MM.1S (cell line): ENCODE data around the gene MGAT5.

Experiments used
- EZH2 ChIP-seq: fragments of 300-600 bp; sonication (generic); optimal IDR thresholded peaks from 2 replicates; pipeline ENCODE3; 2017; ENCODE audit warnings: low read depth, mild to moderate bottlenecking, antibody characterized with exemption, low read length, mixed read lengths
- EZH2phosphoT487 ChIP-seq: fragments of 300-600 bp; sonication (generic); IDR thresholded peaks from 2 replicates; pipeline ENCODE4 v1.6.1; 2018; ENCODE audit warnings: antibody characterized with exemption, low read length
- TF ChIP-seq, protein P1 (sequence below): fragments of 300-600 bp; sonication (generic); IDR thresholded peaks from 2 replicates; pipeline ENCODE4 v1.5.1; 2016; ENCODE audit warnings: antibody characterized with exemption, low read length, mixed read lengths

DNA sequence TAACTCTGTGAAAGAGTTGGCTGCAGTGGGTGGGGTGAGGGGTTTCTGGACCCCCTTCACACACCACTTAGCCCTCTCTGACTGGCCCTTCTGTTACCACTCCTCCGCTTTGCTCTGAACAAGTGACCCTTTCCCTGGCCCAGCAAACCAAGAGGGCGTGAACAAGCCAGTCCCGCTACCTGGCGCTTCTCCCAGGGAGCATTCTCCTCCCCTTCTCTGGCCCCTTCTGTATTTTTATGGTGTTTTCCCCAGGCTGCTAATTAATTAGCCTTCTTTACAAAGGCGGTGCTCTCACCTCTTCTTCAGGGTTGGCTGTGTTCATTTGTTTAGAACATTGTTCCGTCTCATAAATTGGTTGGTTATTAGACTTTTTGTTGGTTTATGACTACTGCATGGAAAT, 180.1 kb downstream of the MGAT5 start:
- TF ChIP-seq, protein P1, sequence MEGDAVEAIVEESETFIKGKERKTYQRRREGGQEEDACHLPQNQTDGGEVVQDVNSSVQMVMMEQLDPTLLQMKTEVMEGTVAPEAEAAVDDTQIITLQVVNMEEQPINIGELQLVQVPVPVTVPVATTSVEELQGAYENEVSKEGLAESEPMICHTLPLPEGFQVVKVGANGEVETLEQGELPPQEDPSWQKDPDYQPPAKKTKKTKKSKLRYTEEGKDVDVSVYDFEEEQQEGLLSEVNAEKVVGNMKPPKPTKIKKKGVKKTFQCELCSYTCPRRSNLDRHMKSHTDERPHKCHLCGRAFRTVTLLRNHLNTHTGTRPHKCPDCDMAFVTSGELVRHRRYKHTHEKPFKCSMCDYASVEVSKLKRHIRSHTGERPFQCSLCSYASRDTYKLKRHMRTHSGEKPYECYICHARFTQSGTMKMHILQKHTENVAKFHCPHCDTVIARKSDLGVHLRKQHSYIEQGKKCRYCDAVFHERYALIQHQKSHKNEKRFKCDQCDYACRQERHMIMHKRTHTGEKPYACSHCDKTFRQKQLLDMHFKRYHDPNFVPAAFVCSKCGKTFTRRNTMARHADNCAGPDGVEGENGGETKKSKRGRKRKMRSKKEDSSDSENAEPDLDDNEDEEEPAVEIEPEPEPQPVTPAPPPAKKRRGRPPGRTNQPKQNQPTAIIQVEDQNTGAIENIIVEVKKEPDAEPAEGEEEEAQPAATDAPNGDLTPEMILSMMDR, result no peak
- no peak for TF ChIP-seq EZH2
- TF ChIP-seq EZH2phosphoT487, result no peak
